Mesenchymal stem cell (in vitro differentiated cells and primary cell): ENCODE data around the gene RALGPS1.

Experiments used
- DNase-seq: peaks from one replicate; pipeline ENCODE4 v3.0.0-alpha.2; 2013
- H2AFZ ChIP-seq: one replicate; pipeline ENCODE4 v1.6.1; 2013; ENCODE audit warnings: low read depth, mild to moderate bottlenecking, control low read depth, inconsistent platforms, low read length, moderate library complexity
- H2AK5ac ChIP-seq: 2 replicates; pipeline ENCODE4 v1.6.1; 2013; ENCODE audit warnings: low read length, moderate library complexity, mild to moderate bottlenecking, inconsistent platforms; ENCODE audit not compliant: severe bottlenecking
- H2BK120ac ChIP-seq: one replicate; pipeline ENCODE4 v1.6.1; 2013; ENCODE audit warnings: low read depth, mild to moderate bottlenecking, inconsistent platforms, low read length, moderate library complexity
- H2BK12ac ChIP-seq, 2 experiments: one replicate each; pipeline ENCODE4 v1.6.1; 2013; ENCODE audit warnings: inconsistent platforms in 2 of 2, low read length in 2 of 2, mild to moderate bottlenecking in 2 of 2, moderate library complexity in 2 of 2, control low read depth in 1 of 2
- H2BK15ac ChIP-seq: one replicate; pipeline ENCODE4 v1.6.1; 2013; ENCODE audit warnings: mild to moderate bottlenecking, low read depth, inconsistent platforms; ENCODE audit not compliant: poor library complexity, severe bottlenecking
- H2BK5ac ChIP-seq: 2 replicates; pipeline ENCODE4 v1.6.1; 2013; ENCODE audit warnings: low read depth, mild to moderate bottlenecking, low read length, control low read depth, inconsistent platforms; ENCODE audit not compliant: poor library complexity, severe bottlenecking
- H3K14ac ChIP-seq, 2 experiments: one replicate each; pipeline ENCODE4 v1.6.1; 2013; ENCODE audit warnings: inconsistent platforms in 2 of 2, low read length in 2 of 2, control low read depth in 1 of 2, mild to moderate bottlenecking in 1 of 2, moderate library complexity in 1 of 2
- H3K18ac ChIP-seq, 2 experiments: one replicate each; pipeline ENCODE4 v1.6.1; 2013; ENCODE audit warnings: inconsistent platforms in 2 of 2, low read length in 2 of 2, control low read depth in 1 of 2, low read depth in 1 of 2, mild to moderate bottlenecking in 1 of 2
- H3K23ac ChIP-seq, 2 experiments: one replicate each; pipeline ENCODE4 v1.6.1; 2013; ENCODE audit warnings: inconsistent platforms in 2 of 2, low read length in 2 of 2, mild to moderate bottlenecking in 2 of 2, moderate library complexity in 2 of 2, control low read depth in 1 of 2
- H3K27ac ChIP-seq: 2 replicates; pipeline ENCODE4 v1.5.1; 2013; ENCODE audit warnings: mild to moderate bottlenecking, moderate library complexity, low read length, control low read depth, inconsistent platforms; ENCODE audit not compliant: poor library complexity, severe bottlenecking
- H3K27me3 ChIP-seq, 2 experiments: 2 replicates each; pipeline versions ENCODE4 v1.6.1 to v1.7.0; 2013; ENCODE audit warnings: low read length in 2 of 2, mild to moderate bottlenecking in 2 of 2, moderate library complexity in 2 of 2, control low read depth in 1 of 2, inconsistent platforms in 1 of 2; ENCODE audit not compliant: control insufficient read depth in 1 of 2, insufficient read depth in 1 of 2
- H3K36me3 ChIP-seq, 2 experiments: 2 replicates each; pipeline versions ENCODE4 v1.6.1 to v1.7.0; 2013; ENCODE audit warnings: low read length in 2 of 2, control low read depth in 1 of 2, inconsistent platforms in 1 of 2, low read depth in 1 of 2, mild to moderate bottlenecking in 1 of 2; ENCODE audit not compliant: insufficient read depth in 2 of 2, control insufficient read depth in 1 of 2
- H3K4ac ChIP-seq, 2 experiments: one replicate each; pipeline ENCODE4 v1.6.1; 2013; ENCODE audit warnings: inconsistent platforms in 2 of 2, low read length in 2 of 2, mild to moderate bottlenecking in 2 of 2, moderate library complexity in 2 of 2, control low read depth in 1 of 2, low read depth in 1 of 2
- H3K4me1 ChIP-seq: 2 replicates; pipeline ENCODE4 v1.6.1; 2013; ENCODE audit warnings: low read depth, low read length, control low read depth; ENCODE audit not compliant: control insufficient read depth, insufficient read depth
- H3K4me2 ChIP-seq: 2 replicates; pipeline ENCODE4 v1.6.1; 2013; ENCODE audit warnings: low read length, mild to moderate bottlenecking, inconsistent platforms; ENCODE audit not compliant: poor library complexity, severe bottlenecking
- H3K4me3 ChIP-seq, 2 experiments: 2 replicates each; pipeline versions ENCODE4 v1.5.1 to v1.7.0; 2013; ENCODE audit warnings: low read length in 2 of 2, mild to moderate bottlenecking in 2 of 2, control low read depth in 1 of 2, low read depth in 1 of 2; ENCODE audit not compliant: insufficient read depth in 1 of 2
- H3K79me1 ChIP-seq: replicated peaks from 2 replicates; pipeline ENCODE4 v1.6.1; 2013; ENCODE audit warnings: mild to moderate bottlenecking, control low read depth, low read length, inconsistent platforms; ENCODE audit not compliant: poor library complexity, severe bottlenecking
- H3K9ac ChIP-seq: 2 replicates; pipeline ENCODE4 v1.7.0; 2013; ENCODE audit warnings: mild to moderate bottlenecking, low read length, moderate library complexity
- H3K9me3 ChIP-seq: 2 replicates; pipeline ENCODE4 v1.7.0; 2013; ENCODE audit warnings: mild to moderate bottlenecking, low read length; ENCODE audit not compliant: control insufficient read depth
- H4K8ac ChIP-seq: one replicate; pipeline ENCODE4 v1.6.1; 2013; ENCODE audit warnings: inconsistent platforms, mild to moderate bottlenecking, low read length, moderate library complexity
- H4K91ac ChIP-seq: one replicate; pipeline ENCODE4 v1.6.1; 2013; ENCODE audit warnings: mild to moderate bottlenecking, low read length, inconsistent platforms
- WGBS: methylation state at CpG from one replicate; pipeline ENCODE4 v1.1.7; 2013; ENCODE audit warnings: mixed read lengths; 5-methylcytosine and 5-hydroxymethylcytosine counted together

The RALGPS1 gene

DNA sequence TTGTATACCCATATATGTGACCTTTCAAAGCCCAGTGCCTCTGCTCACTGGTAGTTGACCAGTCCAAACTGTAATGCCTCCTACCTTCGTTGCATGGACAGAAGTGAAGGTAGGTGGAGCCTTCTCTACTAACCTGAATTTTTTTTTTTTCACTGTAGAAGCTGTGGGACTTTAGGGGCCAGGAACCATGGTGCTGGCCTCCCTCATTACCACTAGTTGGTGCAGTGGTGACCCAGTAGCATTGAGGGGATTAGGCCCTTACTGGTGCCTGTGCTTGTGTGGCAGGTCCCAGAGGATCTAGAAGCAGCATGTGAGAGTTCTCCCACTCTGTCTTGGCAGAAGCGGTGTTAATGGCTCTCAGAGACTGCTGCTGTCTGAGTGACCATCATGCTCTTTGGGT, 2.3 kb downstream of the RALGPS1 start:
- 43% methylated on average over 2 of the region's 2 CpGs for WGBS
- no peak overlapping the region for H2AFZ ChIP-seq
- no peak overlapping the region for H3K14ac ChIP-seq
- no peak overlapping the region for H2AK5ac ChIP-seq
- H3K4ac ChIP-seq, result no peak overlapping the region
- no peak overlapping the region for H3K9ac ChIP-seq
- H3K23ac ChIP-seq, result no peak overlapping the region
- no peak overlapping the region for H2BK5ac ChIP-seq
- no peaks in the 10 kb centered on the region for H3K79me1 ChIP-seq
- H4K8ac ChIP-seq, result no peak overlapping the region
- H2BK120ac ChIP-seq, result no peak overlapping the region
- H3K4me1 ChIP-seq, result peaks cover 9% of the 10 kb centered on the region
- no peaks in the 10 kb centered on the region for H3K36me3 ChIP-seq
- H3K4me2 ChIP-seq, result no peak overlapping the region
- no peak overlapping the region for H2BK12ac ChIP-seq
- H3K27me3 ChIP-seq, result peaks cover 18 to 43% of the 10 kb centered on the region in 2 experiments
- H3K4me3 ChIP-seq, result no peak overlapping the region
- no peaks in the 10 kb centered on the region for H3K9me3 ChIP-seq
- no peak overlapping the region for H2BK15ac ChIP-seq
- no peak overlapping the region for H4K91ac ChIP-seq
- H3K18ac ChIP-seq, result no peak overlapping the region
- H3K27ac ChIP-seq, result no peak overlapping the region
- no peak for DNase-seq

DNA sequence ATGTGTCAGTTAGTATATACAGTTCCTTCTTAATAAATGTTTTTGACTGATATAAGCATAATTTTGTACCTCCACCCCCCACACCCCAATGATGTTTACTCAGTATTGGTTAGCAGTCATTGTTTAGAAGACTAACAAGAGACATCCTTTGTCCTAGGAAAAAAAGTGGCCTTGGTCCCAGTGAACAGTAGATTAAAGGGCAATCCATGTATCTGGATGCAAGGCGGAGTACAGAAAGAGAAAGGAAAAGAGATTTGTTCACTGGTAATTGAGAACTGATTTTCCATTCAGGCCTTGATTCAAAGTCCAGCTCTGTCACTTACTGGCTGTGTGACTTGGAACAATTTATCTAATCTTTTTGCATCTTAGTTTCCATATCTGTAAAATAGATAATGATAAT, 4.6 kb downstream of the RALGPS1 start:
- H2AFZ ChIP-seq, result no peak overlapping the region
- no peak overlapping the region for H2BK12ac ChIP-seq
- no peak overlapping the region for H3K23ac ChIP-seq
- H3K36me3 ChIP-seq, result no peaks in the 10 kb centered on the region
- no peak overlapping the region for H3K27ac ChIP-seq
- no peak overlapping the region for H2BK120ac ChIP-seq
- no peak for DNase-seq
- no peaks in the 10 kb centered on the region for H3K79me1 ChIP-seq
- no peak overlapping the region for H2AK5ac ChIP-seq
- H4K91ac ChIP-seq, result no peak overlapping the region
- H3K27me3 ChIP-seq, result peaks cover 34 to 54% of the 10 kb centered on the region in 2 experiments
- no peak overlapping the region for H2BK15ac ChIP-seq
- H3K9me3 ChIP-seq, result no peaks in the 10 kb centered on the region
- H3K4me2 ChIP-seq, result no peak overlapping the region
- peaks cover 7% of the 10 kb centered on the region for H3K4me1 ChIP-seq
- H3K4ac ChIP-seq, result no peak overlapping the region
- H3K18ac ChIP-seq, result no peak overlapping the region
- H2BK5ac ChIP-seq, result no peak overlapping the region
- 100% methylated on average over 1 of the region's 1 CpG for WGBS
- H3K9ac ChIP-seq, result no peak overlapping the region
- no peak overlapping the region for H3K14ac ChIP-seq
- H4K8ac ChIP-seq, result no peak overlapping the region
- H3K4me3 ChIP-seq, result no peak overlapping the region

DNA sequence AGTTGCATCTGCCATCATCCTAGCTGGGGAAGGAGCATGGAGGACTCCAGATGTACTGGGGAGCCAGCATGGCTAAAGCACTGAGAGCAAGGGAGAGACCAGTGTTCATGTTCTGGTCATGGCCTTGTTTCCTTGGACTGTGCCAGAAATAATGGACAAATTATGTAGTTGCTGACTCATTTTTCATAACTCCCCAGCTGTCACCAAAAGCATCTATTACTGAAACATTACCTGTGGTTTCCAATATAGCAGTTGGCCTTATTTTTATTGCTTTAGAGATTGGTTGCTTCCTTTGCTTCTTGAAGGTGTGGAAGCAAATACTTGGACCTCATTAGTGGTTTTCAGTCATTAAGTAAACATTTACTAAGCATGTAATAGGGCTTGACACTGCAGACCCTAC, 11.3 kb downstream of the RALGPS1 start:
- H4K8ac ChIP-seq, result no peak overlapping the region
- no peak overlapping the region for H3K4me3 ChIP-seq
- H4K91ac ChIP-seq, result no peak overlapping the region
- DNase-seq, result no peak
- H3K79me1 ChIP-seq, result peaks cover 2% of the 10 kb centered on the region
- no peak overlapping the region for H3K4ac ChIP-seq
- no peak overlapping the region for H3K23ac ChIP-seq
- no peak overlapping the region for H2BK12ac ChIP-seq
- no peak overlapping the region for H3K18ac ChIP-seq
- H2BK120ac ChIP-seq, result no peak overlapping the region
- H3K9me3 ChIP-seq, result no peaks in the 10 kb centered on the region
- H3K36me3 ChIP-seq, result no peaks in the 10 kb centered on the region
- H2AFZ ChIP-seq, result no peak overlapping the region
- no peak overlapping the region for H2BK5ac ChIP-seq
- no peak overlapping the region for H2AK5ac ChIP-seq
- H3K14ac ChIP-seq, result no peak overlapping the region
- H3K27ac ChIP-seq, result no peak overlapping the region
- H3K4me2 ChIP-seq, result no peak overlapping the region
- H3K9ac ChIP-seq, result no peak overlapping the region
- peaks cover 2% of the 10 kb centered on the region for H3K4me1 ChIP-seq
- no peak overlapping the region for H2BK15ac ChIP-seq
- peaks cover 53 to 64% of the 10 kb centered on the region in 2 experiments for H3K27me3 ChIP-seq

DNA sequence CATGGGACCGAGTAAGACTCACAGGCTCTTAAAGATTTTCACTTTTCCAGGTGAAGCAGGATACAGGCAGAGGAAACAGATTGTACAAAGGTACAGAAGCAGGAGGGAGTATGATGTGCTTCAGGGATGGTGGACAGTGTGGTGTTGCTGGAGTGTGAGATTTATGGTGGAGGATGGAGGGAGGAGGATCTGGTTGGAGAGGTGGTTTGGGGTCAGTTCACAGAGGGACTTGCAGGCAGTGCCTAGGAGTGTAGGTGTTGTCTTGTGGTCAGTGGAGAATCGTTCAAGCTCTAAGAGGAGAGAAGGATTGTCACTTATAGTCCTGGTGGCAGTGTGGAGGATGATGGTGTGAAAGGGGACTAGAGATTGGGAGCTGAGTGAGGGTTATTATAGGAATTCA, 11.8 kb downstream of the RALGPS1 start:
- no peak overlapping the region for H2BK120ac ChIP-seq
- no peak overlapping the region for H4K8ac ChIP-seq
- DNase-seq, result no peak
- no peak overlapping the region for H3K18ac ChIP-seq
- no peak overlapping the region for H3K4me3 ChIP-seq
- H2AFZ ChIP-seq, result no peak overlapping the region
- H3K27ac ChIP-seq, result no peak overlapping the region
- H3K9ac ChIP-seq, result no peak overlapping the region
- H3K4me1 ChIP-seq, result peaks cover 2% of the 10 kb centered on the region
- no peak overlapping the region for H2BK15ac ChIP-seq
- no peaks in the 10 kb centered on the region for H3K9me3 ChIP-seq
- no peak overlapping the region for H3K4ac ChIP-seq
- peaks cover 2% of the 10 kb centered on the region for H3K79me1 ChIP-seq
- WGBS, result 67% methylated on average over 2 of the region's 2 CpGs
- no peak overlapping the region for H3K4me2 ChIP-seq
- no peaks in the 10 kb centered on the region for H3K36me3 ChIP-seq
- no peak overlapping the region for H3K23ac ChIP-seq
- no peak overlapping the region for H4K91ac ChIP-seq
- no peak overlapping the region for H2AK5ac ChIP-seq
- H2BK12ac ChIP-seq, result no peak overlapping the region
- H3K27me3 ChIP-seq, result peaks cover 50 to 59% of the 10 kb centered on the region in 2 experiments
- H2BK5ac ChIP-seq, result no peak overlapping the region
- no peak overlapping the region for H3K14ac ChIP-seq
